ENCODE results near the gene LRP1B.

The LRP1B gene

GRCh38 chr2:141933226-141933625 lies 197.6 kb downstream of the LRP1B start:
- Histone ChIP-seq H3K9ac (ENCODE audit: low read length) (no peak overlapping the region), H3F3A (ENCODE audit: insufficient read depth, low read length) (no peaks in the 10 kb centered on the region), H3K4me1 (ENCODE audit: insufficient read depth, low read length, severe bottlenecking) (no peaks in the 10 kb centered on the region), H3K9me2 (ENCODE audit: low read depth, low read length) (no peaks in the 10 kb centered on the region), H3K9me3 (ENCODE audit: low read length) (0 out of 2 replicates have a peak, but pooled peaks cover 3% of the 10 kb centered on the region), H3K27me3 (ENCODE audit: insufficient read depth, low read length) (no peaks in the 10 kb centered on the region), H3K79me2 (ENCODE audit: insufficient read depth, low read length) (no peaks in the 10 kb centered on the region), H3K4me2 (ENCODE audit: low read length) (no peak overlapping the region), H4K20me1 (ENCODE audit: insufficient read depth, low read length) (no peaks in the 10 kb centered on the region), H3K27ac (ENCODE audit: low read depth, low read length, poor library complexity, severe bottlenecking) (no peak overlapping the region), H3K4me3 (ENCODE audit: low read depth, low read length, poor library complexity, severe bottlenecking) (no peak overlapping the region), H2AFZ (ENCODE audit: low read length) (no peak overlapping the region), H3K36me3 (ENCODE audit: insufficient read depth, low read length) (no peaks in the 10 kb centered on the region)
- TF ChIP-seq CTCF (IDR thresholded peaks at IDR 0.05; ENCODE audit: low read length) (no peak), EZH2 (IDR thresholded peaks at IDR 0.05; ENCODE audit: borderline replicate concordance, low read length) (no peak)

DNA sequence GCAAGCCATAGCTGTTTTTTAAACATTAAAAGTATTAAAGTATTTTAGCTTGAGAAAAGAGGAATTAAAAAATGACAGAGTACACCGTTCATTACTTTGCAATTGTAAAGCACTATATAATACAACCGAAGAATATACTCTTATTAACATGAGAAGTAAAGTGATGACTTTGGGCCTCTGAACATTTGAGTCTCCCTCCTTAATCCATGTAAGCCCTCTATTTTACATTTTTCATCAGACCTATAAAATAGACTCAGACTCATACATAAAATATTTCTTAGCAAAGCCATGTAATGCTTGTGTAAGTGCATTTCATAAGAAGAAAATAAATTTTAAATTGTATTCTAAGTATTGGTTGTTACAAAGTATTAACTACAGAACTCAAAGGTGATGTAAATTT lies 198.6 kb downstream of the LRP1B start:
- no peak overlapping the region for H3K27ac ChIP-seq (ENCODE audit: low read depth, low read length, poor library complexity, severe bottlenecking)
- no peaks in the 10 kb centered on the region for H3K27me3 ChIP-seq (ENCODE audit: insufficient read depth, low read length)
- H2AFZ ChIP-seq (ENCODE audit: low read length), result no peak overlapping the region
- H3F3A ChIP-seq (ENCODE audit: insufficient read depth, low read length), result no peaks in the 10 kb centered on the region
- no peaks in the 10 kb centered on the region for H3K79me2 ChIP-seq (ENCODE audit: insufficient read depth, low read length)
- no peaks in the 10 kb centered on the region for H3K4me1 ChIP-seq (ENCODE audit: insufficient read depth, low read length, severe bottlenecking)
- H3K9me3 ChIP-seq (ENCODE audit: low read length), result no peaks in the 10 kb centered on the region
- no peaks in the 10 kb centered on the region for H3K36me3 ChIP-seq (ENCODE audit: insufficient read depth, low read length)
- no peaks in the 10 kb centered on the region for H4K20me1 ChIP-seq (ENCODE audit: insufficient read depth, low read length)
- H3K9me2 ChIP-seq (ENCODE audit: low read depth, low read length), result no peaks in the 10 kb centered on the region
- no peak overlapping the region for H3K4me3 ChIP-seq (ENCODE audit: low read depth, low read length, poor library complexity, severe bottlenecking)
- no peak overlapping the region for H3K4me2 ChIP-seq (ENCODE audit: low read length)
- no peak for TF ChIP-seq EZH2 (IDR thresholded peaks at IDR 0.05; ENCODE audit: borderline replicate concordance, low read length)
- TF ChIP-seq CTCF (IDR thresholded peaks at IDR 0.05; ENCODE audit: low read length), result no peak
- H3K9ac ChIP-seq (ENCODE audit: low read length), result no peak overlapping the region

- no peaks in the 10 kb centered on the region for H3K27me3 ChIP-seq (ENCODE audit: insufficient read depth, low read length)
- H3K27ac ChIP-seq (ENCODE audit: low read depth, low read length, poor library complexity, severe bottlenecking), result no peak overlapping the region
- H3K9ac ChIP-seq (ENCODE audit: low read length), result no peak overlapping the region
- no peaks in the 10 kb centered on the region for H3K9me2 ChIP-seq (ENCODE audit: low read depth, low read length)
- no peaks in the 10 kb centered on the region for H3F3A ChIP-seq (ENCODE audit: insufficient read depth, low read length)
- no peak overlapping the region for H3K4me3 ChIP-seq (ENCODE audit: low read depth, low read length, poor library complexity, severe bottlenecking)
- H3K4me2 ChIP-seq (ENCODE audit: low read length), result no peak overlapping the region
- H3K36me3 ChIP-seq (ENCODE audit: insufficient read depth, low read length), result no peaks in the 10 kb centered on the region
- no peaks in the 10 kb centered on the region for H3K9me3 ChIP-seq (ENCODE audit: low read length)
- no peaks in the 10 kb centered on the region for H3K79me2 ChIP-seq (ENCODE audit: insufficient read depth, low read length)
- TF ChIP-seq CTCF (IDR thresholded peaks at IDR 0.05; ENCODE audit: low read length) (no peak), EZH2 (IDR thresholded peaks at IDR 0.05; ENCODE audit: borderline replicate concordance, low read length) (no peak)
- H2AFZ ChIP-seq (ENCODE audit: low read length), result no peak overlapping the region
- H3K4me1 ChIP-seq (ENCODE audit: insufficient read depth, low read length, severe bottlenecking), result no peaks in the 10 kb centered on the region
- H4K20me1 ChIP-seq (ENCODE audit: insufficient read depth, low read length), result no peaks in the 10 kb centered on the region
Observed at GRCh38 chr2:141931797-141932196, 199.0 kb downstream of the LRP1B start.
